Stimulated activated CD4-positive, alpha-beta T cell treated with anti-CD3 and anti-CD28 coated beads, Interleukin-15, amount 100 ng/mL, for 24 hours (primary cell): Measurements from ENCODE around the gene RTKN.
"Not testable (repeated sequence)": the region's sequence is repeated elsewhere in the genome, so short reads cannot be mapped to it uniquely, and the experiment has no call there.

ENCODE experiments used
- DNase-seq: peaks from one replicate; pipeline ENCODE4 v3.0.0-alpha.2; 2020

Gene RTKN

GRCh38 chr2:74460187-74460586, 18.4 kb upstream of the RTKN start:
- peak; percentile 18 for DNase-seq

GRCh38 chr2:74459503-74460118, 17.9 kb upstream of the RTKN start:
- DNase-seq, result peak; percentile 17

GRCh38 chr2:74458938-74459363, 17.2 kb upstream of the RTKN start:
- DNase-seq, result peak; percentile 27

GRCh38 chr2:74458132-74458937, 16.6 kb upstream of the RTKN start, which contains the start of gene WBP1:
Gene WBP1, plus strand, starts transcription at chr2:74458438. Its CDS starts 165 bp downstream, at chr2:74458603.
- DNase-seq, result peak; percentile 99

GRCh38 chr2:74457549-74458131, 15.9 kb upstream of the RTKN start:
- peak; percentile 89 for DNase-seq

- no peak for DNase-seq
Measured at GRCh38 chr2:74457129-74457548, 15.4 kb upstream of the RTKN start.

- peak; percentile 97 for DNase-seq
Measured at GRCh38 chr2:74454654-74455511, 13.1 kb upstream of the RTKN start, which contains the start of gene INO80B. Gene INO80B, plus strand, starts transcription at chr2:74455087. Its CDS starts 30 bp downstream, at chr2:74455117.

GRCh38 chr2:74450570-74451190, 8.9 kb upstream of the RTKN start:
- DNase-seq, result no peak

GRCh38 chr2:74448771-74449170, 7.0 kb upstream of the RTKN start:
- DNase-seq, result no peak

GRCh38 chr2:74447230-74447999, 5.7 kb upstream of the RTKN start:
- DNase-seq, result no peak

- DNase-seq, result no peak
Measured at GRCh38 chr2:74444498-74445318, 3.0 kb upstream of the RTKN start.

- DNase-seq, result not testable (repeated sequence)
Measured at GRCh38 chr2:74442483-74443297, 953 bp upstream of the RTKN start.

GRCh38 chr2:74441170-74441689, 507 bp downstream of the RTKN start:
- DNase-seq, result no peak

- DNase-seq, result peak; percentile 76
Measured at GRCh38 chr2:74440378-74441169, 1.2 kb downstream of the RTKN start.

GRCh38 chr2:74439803-74440377, 1.8 kb downstream of the RTKN start:
- DNase-seq, result no peak

GRCh38 chr2:74439373-74439772, 2.4 kb downstream of the RTKN start:
- no peak for DNase-seq

- no peak for DNase-seq
Measured at GRCh38 chr2:74438248-74438647, 3.5 kb downstream of the RTKN start.
